Breast epithelium (tissue), 4 donors: Measurements from ENCODE around the gene IPO13. TPM values are rescaled to one million over a fixed set of nuclear protein-coding genes. Genes with fewer than 3 reads are reported as not detected.

Experiments
- DNase-seq, 2 donors: peaks; one replicate each; pipeline ENCODE4 v3.0.0-alpha.2; 2019; ENCODE audit warnings: low spot score in 2 of 2
- H3K27ac ChIP-seq, 2 donors: fragments of 200-600 bp; sonication (generic) in 1 of 2; one replicate each; pipeline ENCODE4 v1.5.1; 2016 to 2019; ENCODE audit warnings: mild to moderate bottlenecking in 1 of 2
- H3K27me3 ChIP-seq, 2 donors: fragments of 200-600 bp; sonication (generic) in 1 of 2; one replicate each; pipeline versions ENCODE4 v1.5.1 to v1.6.0; 2017 to 2019; ENCODE audit warnings: control low read depth in 1 of 2, mild to moderate bottlenecking in 1 of 2
- H3K36me3 ChIP-seq: fragments of 200-600 bp; one replicate; pipeline ENCODE4 v1.5.1; 2019
- H3K4me1 ChIP-seq, 2 donors: fragments of 200-600 bp; sonication (generic); one replicate each; pipeline ENCODE4 v1.5.1; 2016 to 2019; ENCODE audit warnings: control low read depth in 1 of 2
- H3K4me3 ChIP-seq, 3 donors: fragments of 200-600 bp; sonication (generic); 1 replicate in 2 of 3; 2 replicates in 1 of 3; pipeline ENCODE4 v1.5.1; 2016 to 2019; ENCODE audit warnings: mild to moderate bottlenecking in 3 of 3, moderate library complexity in 2 of 3
- H3K9me3 ChIP-seq, 2 donors: fragments of 200-600 bp; sonication (generic) in 1 of 2; one replicate each; pipeline ENCODE4 v1.5.1; 2016 to 2019; ENCODE audit warnings: control low read depth in 1 of 2
- POLR2A ChIP-seq: fragments of 450-650 bp; IDR thresholded peaks from one replicate; pipeline ENCODE4 v1.6.1; 2016; ENCODE audit warnings: antibody characterized with exemption, mild to moderate bottlenecking, moderate library complexity
- POLR2AphosphoS5 ChIP-seq, 3 donors: sonication (generic); formaldehyde crosslinking; IDR thresholded peaks; one replicate each; pipeline ENCODE4 v1.6.1; 2017; ENCODE audit warnings: antibody characterized with exemption in 3 of 3
- intact Hi-C: fragments of 100-400 bp; cut with DNase I; formaldehyde crosslinking; loops from one replicate; pipeline ENCODE4 v1.15.1; 2023; ENCODE audit warnings: low total_unique reads
- total RNA-seq, 3 donors: library from RNA; depleted of rRNA; stranded (reverse); fragments of >200 nt; gene quantifications; one replicate each; pipeline ENCODE4 v1.1.0, GENCODE V29; 2016
- TF ChIP-seq, protein P1 (sequence below), 3 donors: fragments of 450-650 bp; IDR thresholded peaks; one replicate each; pipeline ENCODE4 v1.5.1; 2016 to 2017; ENCODE audit warnings: antibody characterized with exemption in 3 of 3, mild to moderate bottlenecking in 3 of 3, moderate library complexity in 3 of 3

IPO13 gene
- total RNA-seq, 3 donors from 2014 or later: 18.4 to 23.0 (median 20.5) TPM

DNA sequence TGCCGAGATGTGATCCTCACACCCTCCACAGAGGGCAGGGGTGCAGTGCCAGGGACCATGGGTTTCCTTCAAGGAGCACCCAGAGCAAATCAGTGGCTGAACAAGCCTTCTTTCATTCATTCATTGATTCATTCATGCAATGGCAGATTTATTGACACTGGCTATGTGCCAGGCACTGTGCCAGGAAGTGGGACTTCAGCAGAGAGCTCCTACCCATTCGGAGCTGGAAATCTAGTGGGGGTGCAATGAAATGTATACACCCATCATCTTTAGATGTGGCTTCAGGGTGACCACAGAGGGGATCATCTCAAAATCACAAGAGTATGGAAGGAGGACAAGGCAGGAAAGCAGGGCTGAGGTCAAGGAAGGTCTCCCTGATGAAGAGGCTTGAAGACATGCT lies 65.7 kb downstream of the IPO13 start:
- no peak overlapping the region for H3K27ac ChIP-seq
- no peak overlapping the region for H3K4me3 ChIP-seq
- no peak for TF ChIP-seq POLR2AphosphoS5 (IDR thresholded peaks at IDR 0.05)
- TF ChIP-seq, protein P1, sequence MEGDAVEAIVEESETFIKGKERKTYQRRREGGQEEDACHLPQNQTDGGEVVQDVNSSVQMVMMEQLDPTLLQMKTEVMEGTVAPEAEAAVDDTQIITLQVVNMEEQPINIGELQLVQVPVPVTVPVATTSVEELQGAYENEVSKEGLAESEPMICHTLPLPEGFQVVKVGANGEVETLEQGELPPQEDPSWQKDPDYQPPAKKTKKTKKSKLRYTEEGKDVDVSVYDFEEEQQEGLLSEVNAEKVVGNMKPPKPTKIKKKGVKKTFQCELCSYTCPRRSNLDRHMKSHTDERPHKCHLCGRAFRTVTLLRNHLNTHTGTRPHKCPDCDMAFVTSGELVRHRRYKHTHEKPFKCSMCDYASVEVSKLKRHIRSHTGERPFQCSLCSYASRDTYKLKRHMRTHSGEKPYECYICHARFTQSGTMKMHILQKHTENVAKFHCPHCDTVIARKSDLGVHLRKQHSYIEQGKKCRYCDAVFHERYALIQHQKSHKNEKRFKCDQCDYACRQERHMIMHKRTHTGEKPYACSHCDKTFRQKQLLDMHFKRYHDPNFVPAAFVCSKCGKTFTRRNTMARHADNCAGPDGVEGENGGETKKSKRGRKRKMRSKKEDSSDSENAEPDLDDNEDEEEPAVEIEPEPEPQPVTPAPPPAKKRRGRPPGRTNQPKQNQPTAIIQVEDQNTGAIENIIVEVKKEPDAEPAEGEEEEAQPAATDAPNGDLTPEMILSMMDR (IDR thresholded peaks at IDR 0.05): no peak
- TF ChIP-seq POLR2A: no peak
- no peaks in the 10 kb centered on the region for H3K4me1 ChIP-seq
- intact Hi-C loops: no loop called here
- DNase-seq: no peak
- H3K27me3 ChIP-seq: no peaks in the 10 kb centered on the region
- H3K9me3 ChIP-seq: no peaks in the 10 kb centered on the region
- H3K36me3 ChIP-seq: no peaks in the 10 kb centered on the region

DNA sequence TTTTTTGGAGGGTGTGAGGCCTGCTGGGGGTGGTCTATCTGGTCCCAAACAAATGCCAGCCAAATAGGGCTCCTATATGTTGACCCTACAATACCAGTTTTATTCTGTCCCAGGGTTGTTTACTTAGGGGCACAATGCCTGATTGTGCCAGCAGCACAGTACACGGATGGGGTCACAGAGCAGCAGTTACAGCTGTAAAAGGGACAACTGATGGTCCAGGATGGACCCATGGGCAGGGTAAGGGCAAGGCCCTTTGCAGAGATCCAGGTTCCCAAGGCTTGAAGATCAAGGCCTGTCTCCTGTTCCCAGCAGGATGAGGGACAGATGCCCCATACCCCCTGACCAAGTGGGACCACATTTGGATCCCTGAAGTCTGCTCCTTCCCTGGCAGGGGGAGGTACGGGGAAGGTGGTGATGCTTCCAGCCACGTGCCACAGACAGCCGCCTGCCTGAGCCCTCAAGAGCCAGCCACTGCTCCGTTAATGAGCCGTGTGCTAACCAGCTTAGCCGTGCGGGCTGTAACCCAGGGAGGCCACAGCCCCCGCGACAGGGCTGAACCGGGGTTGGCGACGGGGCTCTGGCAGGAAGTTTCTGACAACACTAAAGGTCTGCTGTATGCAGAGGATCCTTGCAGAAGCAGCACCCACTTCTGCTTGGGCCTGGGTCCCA lies 66.3 kb downstream of the IPO13 start:
- TF ChIP-seq, protein P1 (IDR thresholded peaks at IDR 0.05): no peak
- no peak for TF ChIP-seq POLR2AphosphoS5 (IDR thresholded peaks at IDR 0.05)
- TF ChIP-seq POLR2A: no peak
- intact Hi-C loops: no loop called here
- Histone ChIP-seq H3K36me3 (no peaks in the 10 kb centered on the region), H3K4me3 (no peak overlapping the region), H3K27ac (no peak overlapping the region), H3K27me3 (no peaks in the 10 kb centered on the region), H3K4me1 (no peaks in the 10 kb centered on the region), H3K9me3 (no peaks in the 10 kb centered on the region)
- no peak for DNase-seq

DNA sequence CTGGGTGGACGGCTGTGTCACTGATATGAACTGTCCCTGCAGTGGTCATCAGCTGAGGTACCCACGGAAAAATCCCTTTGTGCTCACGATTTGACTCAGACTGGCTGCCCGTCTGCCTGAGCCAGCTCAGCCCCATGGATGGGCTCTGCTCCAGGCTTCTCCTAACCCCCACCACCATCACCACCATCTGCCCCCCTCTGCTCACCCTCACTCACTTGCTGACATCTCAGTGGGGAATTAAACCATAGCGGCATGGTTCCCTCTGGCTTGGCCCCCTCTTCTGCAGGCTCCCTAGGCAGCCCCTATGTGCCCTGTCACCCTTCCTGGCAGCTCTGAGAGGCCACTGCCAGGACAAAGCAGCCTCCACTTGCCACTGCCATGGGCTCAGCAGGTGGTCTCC lies 67.2 kb downstream of the IPO13 start:
- no peak overlapping the region for H3K27ac ChIP-seq

DNA sequence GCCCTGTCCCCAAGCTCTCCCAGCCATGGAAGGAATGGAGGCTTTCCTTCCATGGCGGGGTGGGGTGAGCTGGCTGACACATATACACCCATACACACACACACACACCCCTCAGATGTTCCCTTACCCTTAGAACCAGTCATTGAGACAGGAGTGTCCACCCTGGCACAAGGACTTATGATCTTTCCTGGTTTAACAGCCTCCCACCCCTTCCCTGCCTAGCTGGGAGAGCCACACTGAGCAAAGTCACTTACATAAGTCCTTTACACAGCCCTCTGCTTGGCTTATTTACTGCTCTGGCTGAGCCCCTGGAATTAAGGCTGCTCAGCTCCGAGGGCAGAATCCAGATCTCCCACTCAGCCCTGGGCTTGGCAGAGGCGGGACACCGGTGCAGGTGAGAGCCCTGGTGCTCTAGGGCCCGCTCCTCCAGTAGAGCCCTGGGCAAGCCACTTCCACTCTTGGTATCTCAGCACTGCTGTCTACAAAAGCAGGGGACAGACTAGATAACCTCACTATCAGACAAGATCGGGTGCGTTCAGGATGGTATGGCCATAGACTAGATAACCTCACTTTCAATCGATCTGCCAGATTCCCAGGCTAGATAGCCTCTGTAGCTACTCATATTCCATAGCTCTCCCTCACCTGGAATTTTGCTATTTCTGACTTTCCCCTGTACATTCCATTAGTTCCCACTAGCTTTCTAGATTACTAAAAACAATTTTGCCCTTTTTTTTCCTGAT lies 67.8 kb downstream of the IPO13 start:
- no peaks in the 10 kb centered on the region for H3K4me1 ChIP-seq
- intact Hi-C loops: no loop called here
- H3K9me3 ChIP-seq: no peaks in the 10 kb centered on the region
- H3K36me3 ChIP-seq: no peaks in the 10 kb centered on the region
- no peaks in the 10 kb centered on the region for H3K27me3 ChIP-seq
- no peak overlapping the region for H3K27ac ChIP-seq
- TF ChIP-seq POLR2A (no peak), POLR2AphosphoS5 (IDR thresholded peaks at IDR 0.05) (no peak)
- TF ChIP-seq, protein P1 (IDR thresholded peaks at IDR 0.05): no peak
- DNase-seq: no peak
- H3K4me3 ChIP-seq: no peak overlapping the region

More for the DNA sequence above, 67.2 kb downstream of the IPO13 start:
- no peaks in the 10 kb centered on the region for H3K36me3 ChIP-seq
- no peak for DNase-seq
- H3K4me1 ChIP-seq: no peaks in the 10 kb centered on the region
- H3K9me3 ChIP-seq: no peaks in the 10 kb centered on the region
- no peaks in the 10 kb centered on the region for H3K27me3 ChIP-seq
- H3K4me3 ChIP-seq: no peak overlapping the region
- intact Hi-C loops: no loop called here
- TF ChIP-seq POLR2A (no peak), POLR2AphosphoS5 (IDR thresholded peaks at IDR 0.05) (no peak)
- TF ChIP-seq, protein P1 (IDR thresholded peaks at IDR 0.05): no peak

DNA sequence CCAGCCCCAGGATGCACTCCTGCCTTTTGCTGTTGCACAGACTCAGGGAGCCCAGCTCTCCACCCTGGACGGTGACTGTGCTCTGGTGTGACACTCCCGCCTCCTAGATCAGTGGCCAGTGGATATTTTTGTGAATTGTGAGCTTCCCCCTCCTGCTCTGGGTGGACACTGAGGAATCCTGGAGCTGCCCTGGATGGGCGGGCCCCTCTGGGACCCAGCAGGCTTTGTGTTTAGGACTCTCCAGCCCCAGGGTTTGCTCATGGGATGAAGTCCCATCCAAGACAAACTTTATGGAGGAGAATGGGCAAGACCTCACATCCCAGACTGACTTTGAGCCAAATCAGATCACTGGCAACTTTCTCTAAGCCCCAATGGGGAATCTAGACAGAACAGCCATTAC lies 68.5 kb downstream of the IPO13 start:
- no peaks in the 10 kb centered on the region for H3K4me1 ChIP-seq
- no peak for DNase-seq
- H3K27me3 ChIP-seq: no peaks in the 10 kb centered on the region
- no peaks in the 10 kb centered on the region for H3K36me3 ChIP-seq
- intact Hi-C loops: no loop called here
- H3K27ac ChIP-seq: no peak overlapping the region
- TF ChIP-seq, protein P1 (IDR thresholded peaks at IDR 0.05): no peak
- TF ChIP-seq POLR2A (no peak), POLR2AphosphoS5 (IDR thresholded peaks at IDR 0.05) (no peak)
- H3K9me3 ChIP-seq: no peaks in the 10 kb centered on the region
- H3K4me3 ChIP-seq: no peak overlapping the region
